GM18907 (cell line): Measurements from ENCODE around the gene CROT.

Source experiments
- ATAC-seq: cut with Tn5 transposase; IDR thresholded peaks from one replicate; pipeline ENCODE4 v1.9.1; 2021; ENCODE audit warnings: mild to moderate bottlenecking, moderate library complexity; ENCODE audit not compliant: unreplicated experiment

CROT gene

DNA sequence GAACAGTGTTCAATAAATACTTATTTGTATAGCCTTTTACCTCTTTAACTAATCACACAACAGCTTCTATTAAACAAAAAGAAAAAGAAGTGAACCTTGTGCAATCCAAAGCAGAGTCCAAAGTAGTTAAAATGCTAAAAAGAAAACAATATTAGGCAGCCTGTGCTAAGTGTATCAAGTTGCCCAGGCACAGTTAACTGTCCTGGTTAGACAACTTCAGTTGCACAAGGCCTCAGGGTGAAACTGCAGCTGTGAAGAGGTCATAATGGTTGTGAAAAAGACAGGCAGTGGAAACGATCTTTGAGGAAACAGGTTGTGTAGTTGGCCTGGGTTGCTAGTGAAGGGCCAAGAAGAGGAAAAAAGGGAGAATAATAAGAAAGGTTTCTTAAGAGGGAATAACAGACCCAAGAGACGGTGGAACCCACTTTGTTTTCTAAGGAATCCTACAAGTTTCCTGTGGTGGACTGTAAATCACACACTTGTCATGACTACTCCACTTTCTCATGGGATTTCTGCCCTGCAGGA lies 6.0 kb upstream of the CROT start:
- ATAC-seq = no peak

DNA sequence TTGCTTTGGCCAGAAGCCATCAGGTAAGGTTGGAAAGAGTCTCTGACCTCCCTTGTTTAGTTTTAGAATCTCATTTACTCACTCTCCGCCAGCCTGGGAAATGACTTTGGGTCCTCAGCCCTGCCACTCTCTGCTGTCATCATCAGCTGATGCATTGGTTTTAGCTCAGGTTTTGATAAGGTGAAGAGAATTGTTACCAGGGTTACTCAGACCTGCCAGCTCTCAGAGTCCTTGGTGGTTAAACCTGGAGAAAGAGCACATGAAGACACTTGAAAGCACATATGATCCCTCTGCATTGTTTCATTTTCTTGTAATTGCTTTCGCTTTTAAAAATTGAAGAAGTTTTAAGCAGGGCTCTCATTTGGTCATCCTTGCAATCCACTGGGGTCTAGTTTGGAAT lies 4.0 kb upstream of the CROT start:
- no peak for ATAC-seq

DNA sequence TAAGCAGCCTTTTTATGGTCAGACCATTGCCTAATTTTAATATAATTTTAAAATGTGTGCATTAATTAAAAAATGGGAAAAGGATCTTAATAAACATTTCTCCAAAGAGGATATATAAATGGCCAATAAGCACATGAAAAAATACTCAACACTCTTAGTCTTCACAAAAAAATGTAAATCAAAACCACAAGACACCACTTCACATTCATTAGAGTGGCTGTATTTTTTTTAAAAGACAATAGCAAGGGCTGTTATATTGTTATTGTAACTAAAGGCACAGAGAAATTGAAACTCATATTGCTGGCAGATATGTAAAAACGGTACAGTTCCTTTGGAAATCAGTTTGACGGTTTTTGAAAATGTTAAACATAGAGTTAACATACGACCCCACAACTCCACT lies 3.2 kb upstream of the CROT start:
- ATAC-seq = no peak

DNA sequence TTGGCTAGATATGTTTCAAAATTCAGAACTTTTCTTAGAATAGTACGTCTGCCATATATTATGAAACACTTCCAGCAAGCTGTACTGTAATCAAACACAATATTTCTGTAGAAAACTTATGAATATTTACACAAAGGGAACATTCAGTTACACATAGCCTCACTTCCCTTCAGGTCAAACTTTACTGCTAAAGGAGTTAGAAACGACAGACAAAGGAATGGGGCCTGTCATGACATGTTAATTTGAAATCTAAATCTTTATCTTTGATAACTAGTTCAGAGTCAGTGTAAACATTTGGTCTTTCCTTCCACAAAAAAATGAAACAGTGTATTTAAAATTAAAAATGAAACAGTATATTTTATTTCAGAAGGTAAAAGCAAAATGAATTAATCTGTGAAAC lies 1.0 kb upstream of the CROT start:
- no peak for ATAC-seq

DNA sequence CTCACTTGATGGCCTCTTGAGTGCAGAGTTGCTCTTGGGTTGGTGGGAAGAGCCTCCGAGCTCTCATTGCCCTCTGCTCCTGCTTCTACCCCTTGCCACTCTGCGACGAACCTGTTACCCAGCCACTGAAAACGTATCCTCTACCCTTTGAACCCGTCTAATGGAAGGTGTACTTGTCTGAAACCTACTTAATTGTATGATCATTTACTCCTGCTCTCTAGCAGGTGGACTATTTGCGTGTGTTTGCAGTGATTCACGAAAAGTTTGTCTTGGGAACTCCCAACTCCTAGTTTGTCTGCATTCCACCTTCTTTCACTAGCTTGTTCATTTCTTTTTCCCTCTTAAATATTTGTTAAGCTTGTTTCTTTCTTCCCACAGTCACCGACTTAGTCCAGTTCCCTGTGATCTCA lies 503 bp downstream of the CROT start:
- peak; percentile 8 for ATAC-seq

DNA sequence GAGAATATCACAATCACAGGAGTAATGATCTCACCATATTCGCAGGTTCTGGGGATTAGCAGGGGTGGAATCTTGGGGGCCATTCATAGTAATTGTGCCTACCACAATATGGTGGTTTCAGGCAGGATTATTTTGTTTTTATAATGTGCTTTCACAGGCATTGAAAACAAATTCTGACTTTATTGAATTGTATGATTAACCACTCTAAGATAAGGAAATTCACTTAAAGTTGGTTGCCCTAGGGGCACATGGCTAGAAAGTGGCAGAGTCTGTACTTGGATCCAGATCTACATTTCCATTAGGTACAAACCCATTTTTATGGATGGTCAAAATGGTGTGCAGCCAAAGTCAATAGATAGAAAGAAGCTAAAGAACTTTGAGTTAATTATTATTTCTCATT lies 1.7 kb downstream of the CROT start:
- ATAC-seq = no peak

DNA sequence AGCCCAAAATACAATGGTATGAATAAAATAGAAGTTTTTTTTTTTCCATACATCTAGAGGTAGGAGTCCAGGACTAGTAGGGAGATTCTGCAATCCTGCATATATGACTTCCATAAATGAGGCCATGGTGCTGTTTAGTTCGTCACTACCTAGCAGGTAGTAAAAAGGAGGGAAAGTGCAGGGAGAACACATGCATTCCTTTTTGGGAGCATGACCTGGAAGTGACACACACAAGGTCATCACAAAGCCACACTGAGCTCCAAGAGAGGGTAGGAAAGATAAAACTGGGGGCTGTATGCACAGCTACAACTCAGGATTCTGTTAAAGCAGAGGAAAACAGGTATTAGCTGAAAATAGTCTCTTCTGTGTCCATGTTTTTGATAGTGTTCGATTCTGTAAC lies 2.2 kb downstream of the CROT start:
- ATAC-seq = no peak

DNA sequence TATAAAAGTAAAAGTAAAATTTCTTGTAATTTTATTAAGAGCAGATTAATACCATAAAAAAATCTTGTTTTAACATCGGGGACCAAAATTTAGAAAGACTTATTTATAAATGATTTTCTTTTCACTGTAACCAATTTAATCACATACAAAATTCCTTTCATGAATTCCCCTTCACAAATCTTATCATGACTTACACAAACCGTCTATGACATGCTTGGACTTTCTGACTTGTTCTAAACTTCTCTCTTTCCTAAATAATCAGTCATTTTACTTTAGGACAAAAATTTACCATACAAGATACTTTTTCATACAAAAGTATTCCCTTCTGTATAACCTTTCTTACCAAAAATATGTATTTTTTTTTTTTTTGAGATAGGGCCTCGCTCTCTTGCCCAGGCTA lies 9.3 kb downstream of the CROT start:
- no peak for ATAC-seq

- no peak for ATAC-seq
These were observed 11.0 kb downstream of the CROT start for GRCh38 chr7:87356448-87356847.

DNA sequence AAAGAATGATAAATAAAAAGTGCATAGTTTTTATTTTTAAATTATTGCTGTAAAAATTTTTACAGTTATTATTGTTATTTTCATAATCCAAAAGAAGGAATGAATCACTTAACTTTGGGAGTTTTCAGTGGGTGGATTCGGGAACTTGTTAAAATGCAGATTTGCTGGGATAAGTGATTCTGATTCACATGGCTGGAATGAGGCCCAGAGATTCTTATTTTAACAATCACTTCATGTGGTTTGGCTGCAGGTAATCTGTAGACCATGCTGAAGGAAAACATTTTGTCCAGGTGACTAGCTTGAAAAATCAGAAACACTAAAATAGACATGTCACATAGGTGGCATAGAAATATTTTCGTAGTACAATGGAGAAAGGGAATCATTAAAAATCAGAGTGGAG lies 13.9 kb downstream of the CROT start:
- ATAC-seq = no peak

DNA sequence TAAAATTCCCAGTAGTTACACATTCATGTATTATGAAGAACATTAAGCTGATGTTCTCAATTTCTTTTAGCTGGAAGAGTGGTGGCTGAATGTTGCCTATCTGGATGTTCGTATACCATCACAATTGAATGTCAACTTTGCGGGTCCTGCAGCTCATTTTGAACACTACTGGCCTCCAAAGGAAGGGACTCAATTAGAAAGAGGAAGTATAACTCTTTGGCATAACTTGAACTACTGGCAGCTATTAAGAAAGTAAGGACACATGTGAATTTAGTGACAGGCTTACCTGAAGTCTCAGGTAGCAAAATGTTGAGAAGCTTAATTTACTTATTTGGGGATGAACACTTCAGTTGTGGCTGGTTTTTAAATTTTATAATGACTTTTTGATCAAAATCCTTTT lies 15.9 kb downstream of the CROT start:
- no peak for ATAC-seq

DNA sequence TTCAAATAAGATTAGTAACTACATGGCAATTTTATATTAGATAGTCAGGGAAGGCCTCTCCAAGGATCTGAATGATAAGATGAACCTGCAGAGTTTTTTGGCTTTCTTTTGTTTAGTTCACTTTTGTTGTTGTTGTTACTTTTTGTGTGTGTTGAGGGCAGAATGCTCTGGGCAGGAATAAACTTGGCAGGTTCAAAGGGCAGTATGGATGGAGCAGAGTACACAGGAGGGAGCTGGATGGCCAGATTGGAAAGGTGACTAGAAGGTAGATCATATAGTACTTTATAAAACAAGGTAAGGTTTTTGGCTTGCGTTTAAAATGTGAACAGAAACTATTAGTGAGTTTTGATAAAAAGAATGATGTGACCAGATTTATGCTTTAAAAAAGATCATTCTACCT lies 17.9 kb downstream of the CROT start:
- no peak for ATAC-seq

DNA sequence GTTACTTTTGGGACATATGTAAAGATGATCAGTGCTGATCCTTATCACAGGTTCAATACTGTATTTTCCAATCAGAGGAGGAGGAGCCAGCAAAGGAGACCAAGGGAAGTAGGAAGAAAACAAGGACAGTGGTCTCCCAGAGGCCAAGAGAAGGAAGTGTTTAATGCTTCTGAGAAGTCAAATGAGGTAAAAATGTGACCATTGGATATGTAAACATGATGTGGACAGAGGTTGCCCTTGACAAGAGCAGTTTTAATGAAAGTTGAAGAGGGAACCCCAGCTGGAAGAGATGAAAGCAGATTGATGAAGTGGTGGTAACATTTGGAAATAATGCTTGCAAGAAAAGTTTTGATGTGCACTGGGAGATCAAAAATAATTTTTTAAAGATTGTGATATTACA lies 18.8 kb downstream of the CROT start:
- ATAC-seq = no peak

GRCh38 chr7:87369216-87369615 lies 23.8 kb downstream of the CROT start:
- no peak for ATAC-seq

GRCh38 chr7:87370660-87371180 lies 25.3 kb downstream of the CROT start:
- no peak for ATAC-seq

DNA sequence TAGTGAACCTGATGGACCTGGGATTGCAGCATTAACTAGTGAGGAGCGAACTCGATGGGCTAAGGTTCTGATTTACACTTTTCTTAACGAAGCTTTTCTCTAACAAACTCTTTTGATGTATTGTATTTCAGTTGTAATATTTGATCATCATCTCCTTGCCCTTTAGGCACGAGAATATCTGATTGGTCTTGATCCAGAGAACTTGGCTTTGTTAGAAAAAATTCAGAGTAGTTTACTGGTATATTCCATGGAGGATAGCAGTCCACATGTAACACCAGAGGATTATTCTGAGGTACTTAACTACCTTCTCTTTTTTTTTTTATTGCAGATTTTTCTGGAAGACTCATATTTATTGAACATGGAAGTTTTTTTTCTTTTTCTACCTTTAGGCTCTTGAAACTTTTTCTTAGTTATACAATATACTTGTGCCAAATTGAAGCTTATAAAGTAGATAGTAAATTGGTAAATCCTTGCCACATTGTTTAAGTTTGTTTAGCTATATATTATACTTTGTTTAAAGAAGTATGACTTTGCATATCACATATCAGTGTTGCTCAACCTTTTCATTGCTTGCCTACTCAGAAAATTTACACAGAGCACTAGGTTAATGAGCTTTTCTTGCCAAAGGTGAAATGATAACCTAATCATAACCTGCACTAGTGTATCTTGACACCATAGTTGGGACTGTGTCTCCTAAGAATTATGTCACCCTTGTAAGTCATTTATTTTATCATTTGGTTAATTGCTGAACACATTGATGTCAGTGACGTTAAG lies 30.4 kb downstream of the CROT start:
- no peak for ATAC-seq

DNA sequence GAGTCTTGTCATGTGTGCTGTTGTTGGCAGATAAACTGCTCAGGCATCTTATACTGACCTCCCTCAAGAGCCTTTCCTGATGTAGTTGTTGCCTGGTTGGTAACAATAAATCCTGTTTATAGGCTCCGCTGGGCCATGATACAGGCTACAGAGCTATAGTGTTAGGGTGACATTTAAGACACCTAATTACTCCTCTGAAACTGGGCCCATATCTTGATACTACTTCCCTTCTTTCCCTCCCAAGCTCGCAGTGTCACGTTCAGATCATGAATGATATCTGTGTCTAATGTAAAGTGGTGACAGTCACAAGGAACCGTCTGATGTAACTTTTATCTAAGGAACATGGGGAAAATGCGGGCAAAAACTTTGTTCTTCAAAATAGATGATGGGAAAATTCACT lies 35.4 kb downstream of the CROT start:
- no peak for ATAC-seq

GRCh38 chr7:87391020-87391701 lies 45.7 kb downstream of the CROT start:
- ATAC-seq = no peak

DNA sequence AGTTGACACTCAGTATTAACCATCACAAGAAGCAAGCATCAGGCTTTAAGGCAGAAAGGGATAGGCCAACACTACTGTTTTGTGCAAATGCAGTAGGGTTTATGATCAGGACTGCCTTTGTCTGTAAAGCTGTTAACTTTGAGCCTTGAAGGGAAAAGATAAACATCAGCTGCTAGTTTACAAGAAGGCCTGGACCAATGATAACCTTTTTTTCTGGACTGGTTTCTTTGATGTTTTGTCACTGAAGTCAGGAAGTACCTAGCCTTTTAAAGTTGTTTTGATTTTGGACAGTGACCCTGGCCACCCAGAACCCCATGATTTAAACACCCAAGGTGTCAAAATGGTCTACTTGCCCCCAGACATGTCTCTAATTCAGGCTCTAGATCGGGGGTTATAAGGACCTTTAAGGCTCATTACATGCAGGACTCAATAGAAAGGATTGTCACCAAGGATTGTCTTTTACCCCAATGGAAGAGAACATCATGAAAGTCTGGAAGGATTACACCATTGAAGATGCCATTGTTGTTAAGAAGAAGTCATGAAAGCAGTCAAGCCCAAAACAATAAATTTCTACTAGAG lies 50.1 kb downstream of the CROT start:
- no peak for ATAC-seq

DNA sequence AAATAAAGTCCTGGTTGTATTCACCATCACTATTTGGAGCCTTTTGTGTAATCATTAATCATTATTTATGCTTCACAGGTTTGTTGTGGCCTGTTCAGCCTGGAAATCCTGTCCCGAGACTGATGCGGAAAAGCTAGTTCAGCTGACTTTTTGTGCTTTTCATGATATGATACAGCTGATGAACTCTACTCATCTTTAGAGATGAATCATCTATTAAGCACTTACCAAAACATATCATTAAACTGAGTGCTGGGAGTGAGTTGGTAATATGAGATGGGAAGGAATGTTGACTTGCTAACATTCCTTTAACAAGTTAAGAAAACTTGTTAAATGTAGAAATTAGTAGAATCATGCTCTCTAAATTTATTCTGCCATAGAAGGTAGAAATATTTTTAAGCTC lies 53.0 kb downstream of the CROT start:
- ATAC-seq = no peak

DNA sequence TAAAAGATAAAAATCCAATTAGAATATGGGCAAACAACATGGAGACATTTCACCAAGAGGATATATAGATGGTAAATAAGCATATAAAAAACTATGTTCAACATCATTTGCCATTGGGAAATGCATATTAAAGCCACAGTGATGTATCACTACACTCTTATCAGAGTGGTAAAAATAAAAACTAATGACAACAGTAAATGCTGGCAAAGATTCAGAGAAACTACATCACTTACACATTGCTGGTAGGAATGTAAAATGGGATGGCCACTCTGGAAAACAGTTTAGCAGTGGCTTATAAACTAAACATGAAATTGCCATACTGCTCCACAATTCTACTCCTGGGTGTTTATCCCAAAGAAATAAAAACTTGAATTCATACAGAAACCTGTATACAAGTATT lies 59.2 kb downstream of the CROT start:
- ATAC-seq = no peak

GRCh38 chr7:87411186-87411585 lies 65.7 kb downstream of the CROT start:
- no peak for ATAC-seq
